A673 (cell line): ENCODE data around the gene RPL19.

Experiments
- EZH2 ChIP-seq: fragments of 200-600 bp; sonication (generic); IDR thresholded peaks from 2 replicates; pipeline ENCODE4 v1.6.1; 2017; ENCODE audit warnings: borderline replicate concordance, low read depth, mild to moderate bottlenecking, mixed read lengths, antibody characterized with exemption, low read length; ENCODE audit not compliant: poor library complexity, severe bottlenecking
- TF ChIP-seq, protein P1 (sequence below): fragments of 300-800, 200-600 bp; sonication (generic); conservative IDR thresholded peaks from 2 replicates; pipeline ENCODE4 v1.5.1; 2017; ENCODE audit warnings: low read depth, mild to moderate bottlenecking, antibody characterized with exemption, low read length, moderate library complexity, mixed read lengths

DNA sequence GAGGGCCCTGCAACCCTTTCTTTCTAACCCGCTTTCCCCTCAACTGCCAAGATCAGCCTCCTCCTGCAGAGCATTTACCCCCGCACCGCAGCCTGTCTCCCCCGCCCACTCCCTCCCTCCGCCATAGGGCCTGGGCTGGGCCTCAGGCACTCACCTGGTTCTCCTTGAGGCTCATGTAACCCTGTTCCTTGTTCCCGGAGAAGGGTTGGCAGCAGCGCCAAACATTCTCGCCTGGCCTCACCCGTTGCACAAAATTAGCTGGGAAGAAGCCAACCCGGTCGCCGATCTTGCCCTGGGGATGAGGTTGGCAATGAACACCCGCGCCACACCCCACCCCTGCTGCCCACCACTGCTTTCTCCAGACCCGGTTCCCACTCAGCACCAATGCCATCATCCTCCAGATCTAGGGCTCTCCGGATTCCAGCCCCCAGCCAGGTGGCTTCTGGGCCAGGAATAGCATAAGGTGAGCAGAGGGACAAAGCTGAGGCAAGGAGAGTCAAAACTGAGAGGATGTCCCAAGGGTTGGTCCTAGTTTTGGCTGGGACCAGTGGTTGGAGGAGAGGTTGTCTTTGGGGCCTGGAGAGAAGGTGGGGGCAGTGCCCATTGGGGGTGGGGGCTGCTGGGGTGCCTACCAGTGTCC, 12.9 kb downstream of the RPL19 start:
- TF ChIP-seq, protein P1, sequence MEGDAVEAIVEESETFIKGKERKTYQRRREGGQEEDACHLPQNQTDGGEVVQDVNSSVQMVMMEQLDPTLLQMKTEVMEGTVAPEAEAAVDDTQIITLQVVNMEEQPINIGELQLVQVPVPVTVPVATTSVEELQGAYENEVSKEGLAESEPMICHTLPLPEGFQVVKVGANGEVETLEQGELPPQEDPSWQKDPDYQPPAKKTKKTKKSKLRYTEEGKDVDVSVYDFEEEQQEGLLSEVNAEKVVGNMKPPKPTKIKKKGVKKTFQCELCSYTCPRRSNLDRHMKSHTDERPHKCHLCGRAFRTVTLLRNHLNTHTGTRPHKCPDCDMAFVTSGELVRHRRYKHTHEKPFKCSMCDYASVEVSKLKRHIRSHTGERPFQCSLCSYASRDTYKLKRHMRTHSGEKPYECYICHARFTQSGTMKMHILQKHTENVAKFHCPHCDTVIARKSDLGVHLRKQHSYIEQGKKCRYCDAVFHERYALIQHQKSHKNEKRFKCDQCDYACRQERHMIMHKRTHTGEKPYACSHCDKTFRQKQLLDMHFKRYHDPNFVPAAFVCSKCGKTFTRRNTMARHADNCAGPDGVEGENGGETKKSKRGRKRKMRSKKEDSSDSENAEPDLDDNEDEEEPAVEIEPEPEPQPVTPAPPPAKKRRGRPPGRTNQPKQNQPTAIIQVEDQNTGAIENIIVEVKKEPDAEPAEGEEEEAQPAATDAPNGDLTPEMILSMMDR = no peak
- no peak for TF ChIP-seq EZH2
